ENCODE results near the gene SERPINE3.

DNA sequence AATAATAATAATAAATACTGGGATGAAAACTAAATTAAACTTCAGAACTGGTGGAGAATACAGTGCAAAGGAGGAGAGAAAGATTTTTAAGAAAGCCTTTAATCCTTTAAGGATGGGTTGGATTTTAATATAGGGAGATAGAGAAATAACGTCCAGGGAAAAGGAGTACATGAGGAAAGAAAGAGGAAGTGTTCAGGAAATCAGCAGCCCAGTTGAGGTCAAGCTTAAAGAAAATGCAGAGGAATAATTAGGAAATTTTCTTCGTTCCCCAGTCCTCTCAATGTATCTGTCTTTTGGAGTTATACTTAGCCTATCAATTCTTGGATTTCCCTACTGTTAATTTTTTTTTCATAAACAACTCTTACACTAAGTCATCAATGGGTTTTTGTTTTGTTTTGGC is 65.7 kb downstream of the SERPINE3 start:
- TF ChIP-seq YY1 (IDR thresholded peaks at IDR 0.05; ENCODE audit: insufficient read depth, insufficient read length) (no peak), SUZ12 (IDR thresholded peaks at IDR 0.05; ENCODE audit: extremely low read depth, insufficient read depth, insufficient read length) (no peak)
